Gastroesophageal sphincter (tissue), 4 donors: ENCODE measurements around the gene COL28A1. TPM values are rescaled to one million over a fixed set of nuclear protein-coding genes. Genes with fewer than 3 reads are reported as not detected.

Source experiments
- ATAC-seq: fragments of 150-250 bp; one replicate; pipeline ENCODE4 v1.9.1; 2016; ENCODE audit warnings: mild to moderate bottlenecking, moderate library complexity
- H3K27ac ChIP-seq, 4 donors: fragments of 200-600 bp; sonication (generic) in 3 of 4; 1 replicate in 3 of 4; 2 replicates in 1 of 4; pipeline ENCODE4 v1.5.1; 2016 to 2019
- H3K27me3 ChIP-seq: fragments of 200-600 bp; sonication (generic); one replicate; pipeline ENCODE4 v1.5.1; 2019
- H3K36me3 ChIP-seq, 2 donors: fragments of 200-600 bp; sonication (generic); one replicate each; pipeline ENCODE4 v1.5.1; 2019; ENCODE audit warnings: control low read depth in 1 of 2
- H3K4me1 ChIP-seq, 3 donors: fragments of 200-600 bp; sonication (generic); 1 replicate in 2 of 3; 2 replicates in 1 of 3; pipeline ENCODE4 v1.5.1; 2016 to 2019; ENCODE audit warnings: control low read depth in 2 of 3
- H3K4me3 ChIP-seq, 2 donors: fragments of 200-600 bp; sonication (generic); one replicate each; pipeline ENCODE4 v1.5.1; 2019; ENCODE audit warnings: mild to moderate bottlenecking in 1 of 2, moderate library complexity in 1 of 2
- H3K9me3 ChIP-seq, 3 donors: fragments of 200-600 bp; sonication (generic); one replicate each; pipeline ENCODE4 v1.5.1; 2017 to 2019; ENCODE audit warnings: control low read depth in 2 of 3
- CTCF ChIP-seq, 4 experiments: fragments of 200-600 bp in 2 of 4; fragments of 450-650 bp in 2 of 4; sonication (generic) in 1 of 4; IDR thresholded peaks; one replicate each; pipeline ENCODE4 v1.5.1; 2017 to 2019; ENCODE audit warnings: antibody characterized with exemption in 4 of 4, mild to moderate bottlenecking in 2 of 4, moderate library complexity in 2 of 4
- EP300 ChIP-seq: sonication (generic); formaldehyde crosslinking; IDR thresholded peaks from one replicate; pipeline ENCODE4 v1.6.1; 2017; ENCODE audit warnings: antibody characterized with exemption, mild to moderate bottlenecking
- POLR2A ChIP-seq, 2 donors: fragments of 450-650 bp; IDR thresholded peaks; one replicate each; pipeline ENCODE4 v1.6.1; 2017; ENCODE audit warnings: antibody characterized with exemption in 2 of 2, mild to moderate bottlenecking in 2 of 2, moderate library complexity in 1 of 2
- POLR2AphosphoS5 ChIP-seq: sonication (generic); formaldehyde crosslinking; IDR thresholded peaks from one replicate; pipeline ENCODE4 v1.6.1; 2017; ENCODE audit warnings: antibody characterized with exemption
- WGBS, 2 donors: methylation state at CpG; one replicate each; pipeline ENCODE4 v1.1.5; 2018; ENCODE audit warnings: low coverage in 1 of 2; 5-methylcytosine and 5-hydroxymethylcytosine counted together
- total RNA-seq, 4 donors: library from RNA; depleted of rRNA; stranded (reverse); fragments of >200 nt; gene quantifications; one replicate each; pipeline ENCODE4 v1.1.0, GENCODE V29; 2016

COL28A1 gene
- total RNA-seq, 4 donors from 2014 or later = 12.5 to 21.3 (median 18.7) TPM

GRCh38 chr7:7522421-7522820 lies 13.3 kb downstream of the COL28A1 start:
- TF ChIP-seq CTCF (IDR thresholded peaks at IDR 0.05) (no peak), EP300 (no peak), POLR2AphosphoS5 (no peak), POLR2A (IDR thresholded peaks at IDR 0.05) (no peak)
- no peak for ATAC-seq
- no peaks in the 10 kb centered on the region for H3K36me3 ChIP-seq
- H3K27ac ChIP-seq = no peak overlapping the region
- H3K4me1 ChIP-seq = no peaks in the 10 kb centered on the region
- H3K27me3 ChIP-seq = no peaks in the 10 kb centered on the region
- H3K4me3 ChIP-seq = no peak overlapping the region
- no peaks in the 10 kb centered on the region for H3K9me3 ChIP-seq
- 43 to 89% methylated on average over 1 to 2 of the region's 3 CpGs for WGBS, 2 donors

DNA sequence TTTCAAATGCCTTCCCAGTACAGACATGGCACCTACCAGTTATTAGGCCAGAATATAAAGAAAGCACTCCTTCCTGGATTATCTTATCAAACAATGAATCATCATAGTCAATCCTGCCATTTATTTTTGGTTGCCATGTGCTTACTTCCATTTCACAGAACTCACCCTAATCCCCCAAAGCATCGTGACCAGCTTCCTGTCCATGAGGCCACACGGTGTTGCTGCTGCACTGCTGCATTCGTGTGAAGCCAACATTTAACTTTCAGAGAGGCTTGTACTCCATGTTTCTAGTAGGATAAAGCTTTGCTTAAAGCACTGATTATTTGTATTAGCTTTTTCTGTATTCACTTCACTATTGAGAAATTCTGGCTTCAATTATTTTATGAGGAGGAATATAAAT lies 14.4 kb downstream of the COL28A1 start:
- Histone ChIP-seq H3K4me1 (no peaks in the 10 kb centered on the region), H3K4me3 (no peak overlapping the region), H3K36me3 (no peaks in the 10 kb centered on the region), H3K27me3 (no peaks in the 10 kb centered on the region), H3K27ac (no peak overlapping the region), H3K9me3 (no peaks in the 10 kb centered on the region)
- 33 to 63% methylated on average over 1 to 3 of the region's 3 CpGs for WGBS, 2 donors
- TF ChIP-seq POLR2A (IDR thresholded peaks at IDR 0.05) (no peak), EP300 (no peak), CTCF (IDR thresholded peaks at IDR 0.05) (no peak), POLR2AphosphoS5 (no peak)
- no peak for ATAC-seq

GRCh38 chr7:7519528-7519927 lies 16.1 kb downstream of the COL28A1 start:
- TF ChIP-seq CTCF (IDR thresholded peaks at IDR 0.05) (no peak), EP300 (no peak), POLR2A (IDR thresholded peaks at IDR 0.05) (no peak), POLR2AphosphoS5 (no peak)
- Histone ChIP-seq H3K9me3 (no peaks in the 10 kb centered on the region), H3K27me3 (no peaks in the 10 kb centered on the region), H3K36me3 (no peaks in the 10 kb centered on the region), H3K27ac (no peak overlapping the region), H3K4me3 (no peak overlapping the region), H3K4me1 (no peaks in the 10 kb centered on the region)
- 49 to 63% methylated on average over 2 of the region's 2 CpGs for WGBS, 2 donors
- ATAC-seq = no peak

- Histone ChIP-seq H3K36me3 (no peaks in the 10 kb centered on the region), H3K27ac (no peak overlapping the region), H3K4me3 (no peak overlapping the region), H3K4me1 (no peaks in the 10 kb centered on the region), H3K27me3 (no peaks in the 10 kb centered on the region), H3K9me3 (no peaks in the 10 kb centered on the region)
- 52 to 69% methylated on average over 2 of the region's 2 CpGs for WGBS, 2 donors
- no peak for TF ChIP-seq EP300
- no peak for ATAC-seq
These were observed 16.6 kb downstream of the COL28A1 start for GRCh38 chr7:7519056-7519455.

DNA sequence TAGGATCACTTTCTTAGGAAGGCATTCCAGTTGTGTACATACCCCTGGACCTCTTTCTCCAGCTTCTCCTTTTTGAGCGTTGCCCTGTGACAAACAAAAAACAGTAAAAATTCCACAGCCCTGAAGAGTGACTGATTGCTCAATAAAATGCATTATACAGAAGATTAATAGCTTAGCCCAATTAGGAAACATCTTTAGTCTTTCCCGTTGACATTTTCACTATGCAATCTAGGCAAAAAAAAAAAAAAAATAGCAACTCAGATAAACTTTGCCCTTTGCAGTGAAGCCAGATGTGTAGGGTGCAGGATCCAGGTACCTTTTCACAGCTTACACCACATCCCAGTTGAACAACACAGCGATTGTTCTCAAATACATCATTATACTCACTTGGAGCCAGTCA lies 17.9 kb downstream of the COL28A1 start:
- no peak for ATAC-seq
- no peak overlapping the region for H3K27ac ChIP-seq
- no peaks in the 10 kb centered on the region for H3K9me3 ChIP-seq
- H3K4me3 ChIP-seq = no peak overlapping the region
- TF ChIP-seq CTCF (IDR thresholded peaks at IDR 0.05) = no peak
- TF ChIP-seq POLR2A (IDR thresholded peaks at IDR 0.05) = no peak
- no peaks in the 10 kb centered on the region for H3K4me1 ChIP-seq
- H3K36me3 ChIP-seq = no peaks in the 10 kb centered on the region
- no peaks in the 10 kb centered on the region for H3K27me3 ChIP-seq
- WGBS, 2 donors = 6 to 29% methylated on average over 3 of the region's 3 CpGs

DNA sequence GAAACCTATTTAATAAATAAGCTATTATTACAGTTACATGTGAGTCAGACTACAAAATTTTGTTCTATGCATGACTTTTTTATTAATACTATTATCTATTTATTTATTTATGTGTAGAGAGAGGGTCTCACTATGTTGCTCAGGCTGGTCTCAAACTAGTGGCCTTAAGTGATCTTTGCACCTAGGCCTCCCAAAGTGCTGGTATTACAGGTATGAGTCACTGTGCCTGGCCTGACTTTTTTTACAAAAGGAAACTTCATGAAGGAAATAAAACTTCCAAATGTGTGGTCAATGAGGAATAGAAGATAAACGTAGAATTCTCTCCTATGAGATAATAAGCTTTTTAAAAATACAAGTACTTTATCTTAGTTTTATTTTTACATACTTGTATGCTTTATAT lies 19.0 kb downstream of the COL28A1 start:
- no peak for ATAC-seq
- TF ChIP-seq EP300 (no peak), CTCF (IDR thresholded peaks at IDR 0.05) (no peak), POLR2AphosphoS5 (no peak)
- Histone ChIP-seq H3K4me3 (no peak overlapping the region), H3K27me3 (no peaks in the 10 kb centered on the region), H3K4me1 (no peaks in the 10 kb centered on the region), H3K36me3 (no peaks in the 10 kb centered on the region), H3K9me3 (no peaks in the 10 kb centered on the region), H3K27ac (no peak overlapping the region)
- 56% methylated on average over 1 of the region's 1 CpG for WGBS, 2 donors
